Heart left ventricle (tissue), 13 donors: ENCODE measurements around the gene GTF2H2C.
"Not testable (repeated sequence)": the region's sequence is repeated elsewhere in the genome, so short reads cannot be mapped to it uniquely, and the experiment has no call there.

ENCODE experiments used
- POLR2A ChIP-seq, 2 donors: fragments of 450-650 bp; IDR thresholded peaks; one replicate each; pipeline ENCODE4 v1.6.1; 2017; ENCODE audit warnings: antibody characterized with exemption in 2 of 2, mild to moderate bottlenecking in 2 of 2, moderate library complexity in 2 of 2
- TF ChIP-seq, protein P1 (sequence below), 12 donors: fragments of 200-600 bp; sonication (generic) in 4 of 12; IDR thresholded peaks; one replicate each; pipeline versions ENCODE4 v1.5.0 to v1.8.0; 2018 to 2022; ENCODE audit warnings: antibody characterized with exemption in 12 of 12, mild to moderate bottlenecking in 5 of 12
- donor health status: ischemic (EF 13 %, LVEDD 7.1; RV severe dilation, severe dysfunction).
- donor health status: DM: no; HTN: yes; CAD: no.
- donor health status: DM: no; HTN: no; CAD: no.
- donor health status: ischemic (EF 25% LVEDD 6.9; RV normal size, moderate dysfunction).
- donor health status: ischemic (EF 25% LVEDD 5.7; RV mildly dilated, moderate dysfunction).
- donor health status: ischemic (EF 35%, LVEDD 5.7; RV mildly dilated, moderate dysfunction).
- donor health status: nonischemic (EF 11% LVEDD 7.7; RV severe dilation, severe dysfunction).
- donor health status: DM: yes; HTN: yes; CAD: no.
- donor health status: PGD.
- donor health status: ischemic (EF 29% LVEDD 5.4; RV normal size, mild dysfunction).
- donor health status: nonischemic (EF 23%, LVEDD 6.1; RV moderate dilation, normal function).

DNA sequence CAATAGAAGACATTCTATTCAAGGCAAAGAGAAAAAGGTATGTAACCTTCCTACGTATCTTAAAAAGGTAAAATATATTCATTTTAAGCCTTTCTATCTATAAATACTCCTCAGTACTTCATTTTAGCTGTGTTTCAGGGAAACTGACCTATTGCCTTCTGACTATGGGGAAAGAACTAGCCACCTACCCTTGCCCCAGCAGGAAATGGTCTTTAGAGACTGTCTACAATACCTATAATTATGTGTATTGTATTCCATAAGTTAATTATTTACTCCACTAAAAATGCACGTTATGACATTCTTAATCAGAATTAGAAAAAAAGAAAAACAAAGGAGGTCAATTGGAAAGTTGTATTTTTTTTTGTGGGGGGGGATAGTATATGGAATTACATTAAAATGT lies 6.2 kb downstream of the GTF2H2C start:
- TF ChIP-seq, protein P1, sequence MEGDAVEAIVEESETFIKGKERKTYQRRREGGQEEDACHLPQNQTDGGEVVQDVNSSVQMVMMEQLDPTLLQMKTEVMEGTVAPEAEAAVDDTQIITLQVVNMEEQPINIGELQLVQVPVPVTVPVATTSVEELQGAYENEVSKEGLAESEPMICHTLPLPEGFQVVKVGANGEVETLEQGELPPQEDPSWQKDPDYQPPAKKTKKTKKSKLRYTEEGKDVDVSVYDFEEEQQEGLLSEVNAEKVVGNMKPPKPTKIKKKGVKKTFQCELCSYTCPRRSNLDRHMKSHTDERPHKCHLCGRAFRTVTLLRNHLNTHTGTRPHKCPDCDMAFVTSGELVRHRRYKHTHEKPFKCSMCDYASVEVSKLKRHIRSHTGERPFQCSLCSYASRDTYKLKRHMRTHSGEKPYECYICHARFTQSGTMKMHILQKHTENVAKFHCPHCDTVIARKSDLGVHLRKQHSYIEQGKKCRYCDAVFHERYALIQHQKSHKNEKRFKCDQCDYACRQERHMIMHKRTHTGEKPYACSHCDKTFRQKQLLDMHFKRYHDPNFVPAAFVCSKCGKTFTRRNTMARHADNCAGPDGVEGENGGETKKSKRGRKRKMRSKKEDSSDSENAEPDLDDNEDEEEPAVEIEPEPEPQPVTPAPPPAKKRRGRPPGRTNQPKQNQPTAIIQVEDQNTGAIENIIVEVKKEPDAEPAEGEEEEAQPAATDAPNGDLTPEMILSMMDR (IDR thresholded peaks at IDR 0.05): not testable (repeated sequence)
- TF ChIP-seq POLR2A (IDR thresholded peaks at IDR 0.05): not testable (repeated sequence)
